Fibroblast of the aortic adventitia (primary cell): ENCODE results near the gene DMD. TPM values are rescaled to one million over a fixed set of nuclear protein-coding genes. Genes with fewer than 3 reads are reported as not detected.

ENCODE experiments used
- DNase-seq: peaks from one replicate; pipeline ENCODE4 v3.0.0-alpha.2; 2010; ENCODE audit warnings: low read depth
- H3K4me3 ChIP-seq: 2 replicates; pipeline ENCODE4 v1.5.1; 2011; ENCODE audit warnings: low read depth, mild to moderate bottlenecking, control low read depth, low read length, moderate library complexity
- CTCF ChIP-seq: IDR thresholded peaks from 2 replicates; pipeline ENCODE4 v1.5.1; 2011; ENCODE audit warnings: mild to moderate bottlenecking, low read length, control low read depth, inconsistent platforms; ENCODE audit not compliant: insufficient read depth
- total RNA-seq: library from RNA; depleted of rRNA; stranded (reverse); fragments of >200 nt; gene quantifications from 2 replicates; pipeline ENCODE4 v1.2.3, GENCODE V29; 2012; ENCODE audit warnings: low replicate concordance

DMD gene
- total RNA-seq, 1 donor: 10.3 TPM

- H3K4me3 ChIP-seq: no peak overlapping the region
- TF ChIP-seq CTCF: no peak
- DNase-seq: no peak
Measured at GRCh38 chrX:31166832-31167231, 2044.5 kb downstream of the DMD start.

- DNase-seq: no peak
- no peak overlapping the region for H3K4me3 ChIP-seq
- TF ChIP-seq CTCF: no peak
Measured at GRCh38 chrX:31166416-31166815, 2044.9 kb downstream of the DMD start.

GRCh38 chrX:31165241-31166035 lies 2045.9 kb downstream of the DMD start:
- TF ChIP-seq CTCF: no peak
- DNase-seq: peak; percentile 16

GRCh38 chrX:31154946-31155345 lies 2056.4 kb downstream of the DMD start:
- no peak overlapping the region for H3K4me3 ChIP-seq
- DNase-seq: no peak
- TF ChIP-seq CTCF: no peak

More at GRCh38 chrX:31165241-31166035, 2045.9 kb downstream of the DMD start:
- H3K4me3 ChIP-seq: no peak overlapping the region

GRCh38 chrX:31153475-31154047 lies 2057.8 kb downstream of the DMD start:
- H3K4me3 ChIP-seq: no peak overlapping the region
- DNase-seq: no peak
- TF ChIP-seq CTCF: no peak

- DNase-seq: no peak
- TF ChIP-seq CTCF: no peak
- H3K4me3 ChIP-seq: no peak overlapping the region
Measured at GRCh38 chrX:31147175-31147574, 2064.2 kb downstream of the DMD start.
